Measurements from ENCODE around the gene INPP4B.

The INPP4B gene

DNA sequence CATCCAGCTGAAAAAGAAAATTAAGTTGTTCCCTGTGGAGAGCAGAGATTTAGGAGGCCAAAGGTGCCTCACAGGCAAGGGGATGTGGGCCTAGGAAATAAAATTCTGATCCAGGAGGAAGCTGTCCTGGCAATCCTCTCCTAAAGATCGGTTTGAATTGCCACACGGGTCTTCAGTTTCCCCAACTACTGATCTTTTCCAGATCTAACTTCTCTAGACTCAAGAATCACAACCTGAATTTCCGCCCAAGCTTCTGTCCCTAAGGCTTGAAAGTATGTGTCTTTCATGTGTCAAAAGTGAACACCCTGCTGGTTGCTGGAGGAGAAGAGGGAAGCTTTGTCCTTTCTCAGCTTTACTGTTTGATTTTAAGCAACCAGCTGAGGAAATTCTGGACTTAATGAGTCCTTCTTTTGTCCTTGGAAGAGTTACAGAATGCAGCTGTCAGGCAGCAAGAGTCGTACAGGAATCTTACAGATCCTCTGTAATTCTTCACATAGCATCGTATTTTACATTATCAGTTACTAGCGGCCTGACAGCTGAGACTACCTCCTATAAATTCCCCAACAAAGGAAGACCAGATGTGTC, 93.8 kb downstream of the INPP4B start:
- Histone ChIP-seq H3K4me3 (ENCODE audit: low read depth in 1 of 2, low read length in 2 of 2) (no peak overlapping the region), H3K27ac (ENCODE audit: low read depth, low read length) (no peak overlapping the region), H3K4me1 (ENCODE audit: control insufficient read depth in 1 of 2, insufficient read depth in 2 of 2, low read length in 2 of 2) (no peaks in the 10 kb centered on the region), H3K27me3 (ENCODE audit: control insufficient read depth in 1 of 2, insufficient read depth in 2 of 2, low read length in 2 of 2) (no peaks in the 10 kb centered on the region), H3K9ac (ENCODE audit: low read depth in 1 of 2, low read length in 2 of 2) (no peak overlapping the region), H3K36me3 (ENCODE audit: control insufficient read depth in 1 of 2, insufficient read depth in 2 of 2, low read length in 2 of 2) (no peaks in the 10 kb centered on the region), H3K9me3 (ENCODE audit: control insufficient read depth in 1 of 2, low read length in 2 of 2) (no peaks in the 10 kb centered on the region)

DNA sequence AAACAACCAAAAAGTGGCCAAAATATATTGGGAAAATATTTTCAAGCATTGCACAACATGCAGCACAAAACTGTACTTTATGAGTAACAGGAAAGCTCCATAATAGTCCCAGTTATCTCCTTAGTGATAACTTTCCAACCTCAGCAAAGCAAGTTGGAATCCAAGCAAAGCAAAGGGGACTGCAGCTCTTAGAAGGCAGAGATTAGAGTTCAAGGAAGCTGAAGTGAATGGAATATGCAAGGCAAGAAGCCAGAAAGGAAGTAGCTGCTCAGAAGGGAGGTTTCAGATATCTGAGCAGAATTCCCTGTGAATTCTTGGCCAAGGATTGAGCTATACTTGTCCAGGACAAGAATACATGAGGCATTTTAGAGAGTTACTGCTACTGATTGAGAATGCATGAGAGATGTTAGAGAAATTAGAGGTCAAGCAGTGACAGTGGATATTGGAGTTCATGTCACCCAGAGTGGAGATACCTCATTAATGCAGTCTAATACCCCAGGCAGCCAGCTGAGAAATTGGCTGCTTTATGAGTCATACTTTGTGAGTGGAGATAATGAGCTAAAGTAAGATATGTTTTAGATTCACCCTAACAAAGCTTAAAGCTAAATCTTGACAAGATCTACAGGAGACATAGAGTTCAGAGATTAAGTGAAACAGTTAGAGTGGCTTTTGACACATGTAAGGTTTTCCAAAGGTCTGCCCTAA, 102.8 kb downstream of the INPP4B start:
- Histone ChIP-seq H3K27ac (ENCODE audit: low read depth, low read length) (no peak overlapping the region), H3K9me3 (ENCODE audit: control insufficient read depth in 1 of 2, low read length in 2 of 2) (no peaks in the 10 kb centered on the region), H3K4me1 (ENCODE audit: control insufficient read depth in 1 of 2, insufficient read depth in 2 of 2, low read length in 2 of 2) (no peaks in the 10 kb centered on the region), H3K27me3 (ENCODE audit: control insufficient read depth in 1 of 2, insufficient read depth in 2 of 2, low read length in 2 of 2) (no peaks in the 10 kb centered on the region), H3K9ac (ENCODE audit: low read depth in 1 of 2, low read length in 2 of 2) (no peak overlapping the region), H3K4me3 (ENCODE audit: low read depth in 1 of 2, low read length in 2 of 2) (no peak overlapping the region), H3K36me3 (ENCODE audit: control insufficient read depth in 1 of 2, insufficient read depth in 2 of 2, low read length in 2 of 2) (no peaks in the 10 kb centered on the region)

DNA sequence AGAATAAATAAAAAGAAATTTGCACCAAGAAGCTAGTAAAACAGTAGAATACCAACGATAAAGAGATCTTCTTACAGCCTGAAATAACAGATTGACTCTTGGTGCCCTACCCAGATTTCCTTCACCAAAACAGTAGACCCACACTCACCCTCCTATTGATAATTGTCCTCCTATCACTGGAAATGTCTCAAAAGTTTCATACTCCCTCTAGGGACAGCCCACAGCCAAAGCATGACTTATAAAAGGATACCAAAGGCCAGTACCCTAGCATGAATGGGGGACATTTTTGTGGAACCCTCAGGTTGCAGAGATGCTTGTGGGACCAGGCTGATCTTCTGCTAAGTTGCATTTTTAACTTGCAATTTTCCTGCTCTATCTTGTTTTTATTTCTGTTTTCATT, 104.1 kb downstream of the INPP4B start:
- no peaks in the 10 kb centered on the region for H3K9me3 ChIP-seq (ENCODE audit: control insufficient read depth in 1 of 2, low read length in 2 of 2)
- no peak overlapping the region for H3K4me3 ChIP-seq (ENCODE audit: low read depth in 1 of 2, low read length in 2 of 2)
- H3K27me3 ChIP-seq (ENCODE audit: control insufficient read depth in 1 of 2, insufficient read depth in 2 of 2, low read length in 2 of 2), result no peaks in the 10 kb centered on the region
- H3K36me3 ChIP-seq (ENCODE audit: control insufficient read depth in 1 of 2, insufficient read depth in 2 of 2, low read length in 2 of 2), result no peaks in the 10 kb centered on the region
- H3K4me1 ChIP-seq (ENCODE audit: control insufficient read depth in 1 of 2, insufficient read depth in 2 of 2, low read length in 2 of 2), result no peaks in the 10 kb centered on the region
- no peak overlapping the region for H3K9ac ChIP-seq (ENCODE audit: low read depth in 1 of 2, low read length in 2 of 2)
- no peak overlapping the region for H3K27ac ChIP-seq (ENCODE audit: low read depth, low read length)

DNA sequence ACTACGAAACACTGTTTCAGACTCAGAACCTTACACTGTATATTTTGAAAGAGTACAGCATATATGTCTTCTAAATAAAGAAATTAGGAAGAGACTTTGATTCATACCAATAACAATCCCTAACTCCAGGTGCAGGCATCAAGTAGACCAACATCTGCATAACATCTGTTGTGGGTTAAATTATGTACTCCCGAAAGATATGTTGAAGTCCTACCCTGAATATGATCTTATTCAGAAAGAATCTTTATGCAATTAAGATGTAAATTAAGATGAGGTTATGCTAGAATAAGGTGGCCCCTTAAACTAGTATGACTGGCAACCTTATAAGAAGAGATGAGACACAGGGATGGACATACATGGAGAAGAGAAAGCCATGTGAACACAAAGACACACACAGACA, 117.9 kb downstream of the INPP4B start:
- Histone ChIP-seq H3K9ac (ENCODE audit: low read depth in 1 of 2, low read length in 2 of 2) (no peak overlapping the region), H3K27me3 (ENCODE audit: control insufficient read depth in 1 of 2, insufficient read depth in 2 of 2, low read length in 2 of 2) (no peaks in the 10 kb centered on the region), H3K27ac (ENCODE audit: low read depth, low read length) (no peak overlapping the region), H3K4me1 (ENCODE audit: control insufficient read depth in 1 of 2, insufficient read depth in 2 of 2, low read length in 2 of 2) (no peaks in the 10 kb centered on the region), H3K9me3 (ENCODE audit: control insufficient read depth in 1 of 2, low read length in 2 of 2) (no peaks in the 10 kb centered on the region), H3K4me3 (ENCODE audit: low read depth in 1 of 2, low read length in 2 of 2) (no peak overlapping the region), H3K36me3 (ENCODE audit: control insufficient read depth in 1 of 2, insufficient read depth in 2 of 2, low read length in 2 of 2) (no peaks in the 10 kb centered on the region)

DNA sequence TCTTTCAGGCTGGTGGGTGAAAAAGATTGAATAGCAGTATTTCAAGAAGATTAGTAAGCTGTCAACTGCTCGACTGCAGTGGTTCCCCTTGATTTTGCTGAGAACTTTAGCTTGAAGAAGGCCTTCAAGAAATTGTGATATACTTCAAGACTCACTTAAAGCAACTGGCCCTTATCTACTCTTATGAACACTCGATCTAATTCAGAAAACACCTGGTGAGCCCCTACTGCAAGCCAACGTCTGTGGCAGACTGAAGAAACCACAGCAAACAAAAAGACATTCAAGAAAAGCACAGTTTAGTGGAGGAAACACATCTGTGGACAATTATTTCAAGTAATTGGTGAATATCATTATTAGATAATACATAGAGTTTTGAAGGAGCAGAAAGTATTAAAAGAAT, 119.0 kb downstream of the INPP4B start:
- Histone ChIP-seq H3K36me3 (ENCODE audit: control insufficient read depth in 1 of 2, insufficient read depth in 2 of 2, low read length in 2 of 2) (no peaks in the 10 kb centered on the region), H3K27me3 (ENCODE audit: control insufficient read depth in 1 of 2, insufficient read depth in 2 of 2, low read length in 2 of 2) (no peaks in the 10 kb centered on the region), H3K4me1 (ENCODE audit: control insufficient read depth in 1 of 2, insufficient read depth in 2 of 2, low read length in 2 of 2) (no peaks in the 10 kb centered on the region), H3K27ac (ENCODE audit: low read depth, low read length) (no peak overlapping the region), H3K9ac (ENCODE audit: low read depth in 1 of 2, low read length in 2 of 2) (no peak overlapping the region), H3K4me3 (ENCODE audit: low read depth in 1 of 2, low read length in 2 of 2) (no peak overlapping the region), H3K9me3 (ENCODE audit: control insufficient read depth in 1 of 2, low read length in 2 of 2) (no peaks in the 10 kb centered on the region)

DNA sequence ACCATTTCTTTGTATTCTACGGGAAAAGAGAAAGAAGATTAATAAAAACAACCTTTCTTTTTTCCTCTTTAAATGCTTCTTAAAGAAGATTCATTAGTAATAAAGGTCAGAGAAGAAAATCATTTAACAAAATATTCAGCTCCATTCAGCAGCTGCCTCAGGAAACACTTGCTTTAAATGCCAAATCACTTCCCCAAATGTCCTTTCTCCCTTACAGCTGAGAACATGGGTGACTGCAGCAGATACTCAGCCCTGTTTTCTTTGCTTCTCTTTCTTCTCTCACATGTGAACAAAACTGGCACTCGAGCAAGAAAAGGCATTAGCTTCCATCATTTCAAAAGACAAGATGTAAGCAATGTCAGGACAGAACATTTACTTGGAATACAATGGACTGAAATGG, 120.2 kb downstream of the INPP4B start:
- Histone ChIP-seq H3K9me3 (ENCODE audit: control insufficient read depth in 1 of 2, low read length in 2 of 2) (no peaks in the 10 kb centered on the region), H3K9ac (ENCODE audit: low read depth in 1 of 2, low read length in 2 of 2) (no peak overlapping the region), H3K4me1 (ENCODE audit: control insufficient read depth in 1 of 2, insufficient read depth in 2 of 2, low read length in 2 of 2) (no peaks in the 10 kb centered on the region), H3K36me3 (ENCODE audit: control insufficient read depth in 1 of 2, insufficient read depth in 2 of 2, low read length in 2 of 2) (no peaks in the 10 kb centered on the region), H3K27me3 (ENCODE audit: control insufficient read depth in 1 of 2, insufficient read depth in 2 of 2, low read length in 2 of 2) (no peaks in the 10 kb centered on the region), H3K27ac (ENCODE audit: low read depth, low read length) (no peak overlapping the region), H3K4me3 (ENCODE audit: low read depth in 1 of 2, low read length in 2 of 2) (no peak overlapping the region)

DNA sequence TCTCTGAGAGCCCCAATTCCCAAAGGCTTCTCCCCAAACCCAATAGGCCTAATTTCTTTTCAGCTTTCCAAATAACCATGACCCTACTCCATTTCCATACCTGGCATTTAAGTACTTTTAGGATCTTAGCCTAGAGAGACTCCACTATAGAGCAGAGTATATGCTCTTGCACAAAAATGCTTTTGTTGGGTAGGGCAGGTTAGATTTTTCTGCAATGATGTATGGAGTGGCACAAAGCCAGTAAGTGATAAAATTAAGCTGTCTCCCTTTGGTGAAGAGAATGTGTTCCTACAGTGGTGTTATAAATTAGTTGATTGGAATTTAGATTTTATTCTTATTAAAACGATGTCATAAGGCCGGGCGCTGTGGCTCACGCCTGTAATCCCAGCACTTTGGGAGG, 124.9 kb downstream of the INPP4B start:
- Histone ChIP-seq H3K4me3 (ENCODE audit: low read depth in 1 of 2, low read length in 2 of 2) (no peak overlapping the region), H3K27ac (ENCODE audit: low read depth, low read length) (no peak overlapping the region), H3K4me1 (ENCODE audit: control insufficient read depth in 1 of 2, insufficient read depth in 2 of 2, low read length in 2 of 2) (no peaks in the 10 kb centered on the region), H3K9ac (ENCODE audit: low read depth in 1 of 2, low read length in 2 of 2) (no peak overlapping the region), H3K9me3 (ENCODE audit: control insufficient read depth in 1 of 2, low read length in 2 of 2) (no peaks in the 10 kb centered on the region), H3K27me3 (ENCODE audit: control insufficient read depth in 1 of 2, insufficient read depth in 2 of 2, low read length in 2 of 2) (no peaks in the 10 kb centered on the region), H3K36me3 (ENCODE audit: control insufficient read depth in 1 of 2, insufficient read depth in 2 of 2, low read length in 2 of 2) (no peaks in the 10 kb centered on the region)

DNA sequence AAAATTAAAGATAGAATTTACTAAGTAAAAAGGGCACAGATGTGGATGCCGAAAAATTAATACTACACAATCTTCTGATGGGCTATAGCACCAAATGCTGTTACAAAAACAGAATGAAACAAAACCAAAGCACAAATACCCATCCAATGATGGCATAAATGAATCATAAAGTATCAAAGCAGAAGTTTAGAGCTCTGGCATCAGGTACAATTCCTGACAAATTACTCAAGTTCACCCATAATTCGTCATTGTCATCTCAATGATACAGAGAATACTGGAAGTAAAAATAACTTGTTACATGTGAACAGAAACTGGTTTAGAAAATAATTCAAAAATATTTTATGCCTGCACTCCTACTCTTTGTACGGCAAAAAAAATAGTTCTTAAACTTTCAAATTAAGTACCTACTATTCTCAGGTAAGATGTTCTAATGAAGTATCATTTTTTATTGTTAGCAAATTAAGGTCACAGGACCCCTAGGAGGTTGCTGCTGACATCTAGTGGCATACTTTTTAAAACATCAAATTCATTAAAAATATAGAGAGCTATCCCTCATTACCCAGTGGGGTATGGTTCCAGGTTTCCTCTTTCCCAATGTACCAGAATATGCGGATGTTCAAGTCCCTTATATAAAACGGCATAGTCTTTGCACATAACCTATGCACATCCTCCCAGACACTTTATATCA, 126.1 kb downstream of the INPP4B start:
- H3K27ac ChIP-seq (ENCODE audit: low read depth, low read length), result no peak overlapping the region
- H3K9me3 ChIP-seq (ENCODE audit: control insufficient read depth in 1 of 2, low read length in 2 of 2), result no peaks in the 10 kb centered on the region
- no peaks in the 10 kb centered on the region for H3K27me3 ChIP-seq (ENCODE audit: control insufficient read depth in 1 of 2, insufficient read depth in 2 of 2, low read length in 2 of 2)

DNA sequence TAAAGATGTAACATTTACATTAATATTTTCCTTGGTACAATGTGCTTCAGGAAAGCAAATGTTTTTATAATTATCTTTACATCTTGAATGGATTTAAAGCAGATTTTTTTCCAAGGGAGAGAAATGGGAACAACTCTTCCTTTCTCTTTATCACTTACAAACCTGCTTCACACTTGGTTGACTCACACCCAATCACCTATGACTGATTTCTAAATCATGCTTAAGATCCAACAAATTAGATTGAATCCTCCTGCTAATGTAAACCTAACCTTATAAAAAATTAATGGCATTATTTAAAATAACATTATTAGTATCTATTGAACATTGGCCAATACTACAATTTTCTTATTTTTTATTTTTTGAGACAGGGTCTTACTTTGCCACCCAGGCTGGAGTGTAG, 127.1 kb downstream of the INPP4B start:
- no peaks in the 10 kb centered on the region for H3K4me1 ChIP-seq (ENCODE audit: control insufficient read depth in 1 of 2, insufficient read depth in 2 of 2, low read length in 2 of 2)
- H3K4me3 ChIP-seq (ENCODE audit: low read depth in 1 of 2, low read length in 2 of 2), result no peak overlapping the region

More for the DNA sequence above, 126.1 kb downstream of the INPP4B start:
- Histone ChIP-seq H3K36me3 (ENCODE audit: control insufficient read depth in 1 of 2, insufficient read depth in 2 of 2, low read length in 2 of 2) (no peaks in the 10 kb centered on the region), H3K4me3 (ENCODE audit: low read depth in 1 of 2, low read length in 2 of 2) (no peak overlapping the region), H3K4me1 (ENCODE audit: control insufficient read depth in 1 of 2, insufficient read depth in 2 of 2, low read length in 2 of 2) (no peaks in the 10 kb centered on the region), H3K9ac (ENCODE audit: low read depth in 1 of 2, low read length in 2 of 2) (no peak overlapping the region)

DNA sequence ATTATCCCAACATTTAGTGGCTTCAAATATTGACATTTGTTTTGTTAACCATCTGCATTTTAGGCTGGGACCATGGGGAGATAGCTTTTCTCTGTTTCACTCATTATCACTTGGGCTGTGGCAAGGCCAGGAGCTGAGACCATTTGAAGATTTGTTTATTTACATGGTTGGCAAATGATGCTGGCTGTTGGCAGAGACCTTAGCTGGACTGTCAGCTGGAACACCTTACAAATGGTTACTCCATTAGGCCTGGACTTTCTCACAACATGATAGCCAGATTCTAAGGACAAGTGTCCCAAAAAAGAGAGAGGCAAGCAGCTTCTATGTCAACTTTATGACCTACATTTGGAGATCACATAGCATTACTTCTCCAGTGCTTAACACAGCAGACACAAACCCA, 130.4 kb downstream of the INPP4B start:
- Histone ChIP-seq H3K4me1 (ENCODE audit: control insufficient read depth in 1 of 2, insufficient read depth in 2 of 2, low read length in 2 of 2) (no peaks in the 10 kb centered on the region), H3K36me3 (ENCODE audit: control insufficient read depth in 1 of 2, insufficient read depth in 2 of 2, low read length in 2 of 2) (no peaks in the 10 kb centered on the region), H3K27ac (ENCODE audit: low read depth, low read length) (no peak overlapping the region), H3K9ac (ENCODE audit: low read depth in 1 of 2, low read length in 2 of 2) (no peak overlapping the region), H3K27me3 (ENCODE audit: control insufficient read depth in 1 of 2, insufficient read depth in 2 of 2, low read length in 2 of 2) (no peaks in the 10 kb centered on the region), H3K4me3 (ENCODE audit: low read depth in 1 of 2, low read length in 2 of 2) (no peak overlapping the region), H3K9me3 (ENCODE audit: control insufficient read depth in 1 of 2, low read length in 2 of 2) (no peaks in the 10 kb centered on the region)

More for the DNA sequence above, 127.1 kb downstream of the INPP4B start:
- no peak overlapping the region for H3K27ac ChIP-seq (ENCODE audit: low read depth, low read length)
- H3K27me3 ChIP-seq (ENCODE audit: control insufficient read depth in 1 of 2, insufficient read depth in 2 of 2, low read length in 2 of 2), result no peaks in the 10 kb centered on the region
- H3K9me3 ChIP-seq (ENCODE audit: control insufficient read depth in 1 of 2, low read length in 2 of 2), result no peaks in the 10 kb centered on the region
- H3K36me3 ChIP-seq (ENCODE audit: control insufficient read depth in 1 of 2, insufficient read depth in 2 of 2, low read length in 2 of 2), result no peaks in the 10 kb centered on the region
- H3K9ac ChIP-seq (ENCODE audit: low read depth in 1 of 2, low read length in 2 of 2), result no peak overlapping the region

All from duodenal mucosa (tissue), 2 donors.